Measurements from ENCODE around the gene PIK3C2G.

GRCh38 chr12:18696971-18697602, 435.8 kb downstream of the PIK3C2G start:
- TF ChIP-seq, protein P1, sequence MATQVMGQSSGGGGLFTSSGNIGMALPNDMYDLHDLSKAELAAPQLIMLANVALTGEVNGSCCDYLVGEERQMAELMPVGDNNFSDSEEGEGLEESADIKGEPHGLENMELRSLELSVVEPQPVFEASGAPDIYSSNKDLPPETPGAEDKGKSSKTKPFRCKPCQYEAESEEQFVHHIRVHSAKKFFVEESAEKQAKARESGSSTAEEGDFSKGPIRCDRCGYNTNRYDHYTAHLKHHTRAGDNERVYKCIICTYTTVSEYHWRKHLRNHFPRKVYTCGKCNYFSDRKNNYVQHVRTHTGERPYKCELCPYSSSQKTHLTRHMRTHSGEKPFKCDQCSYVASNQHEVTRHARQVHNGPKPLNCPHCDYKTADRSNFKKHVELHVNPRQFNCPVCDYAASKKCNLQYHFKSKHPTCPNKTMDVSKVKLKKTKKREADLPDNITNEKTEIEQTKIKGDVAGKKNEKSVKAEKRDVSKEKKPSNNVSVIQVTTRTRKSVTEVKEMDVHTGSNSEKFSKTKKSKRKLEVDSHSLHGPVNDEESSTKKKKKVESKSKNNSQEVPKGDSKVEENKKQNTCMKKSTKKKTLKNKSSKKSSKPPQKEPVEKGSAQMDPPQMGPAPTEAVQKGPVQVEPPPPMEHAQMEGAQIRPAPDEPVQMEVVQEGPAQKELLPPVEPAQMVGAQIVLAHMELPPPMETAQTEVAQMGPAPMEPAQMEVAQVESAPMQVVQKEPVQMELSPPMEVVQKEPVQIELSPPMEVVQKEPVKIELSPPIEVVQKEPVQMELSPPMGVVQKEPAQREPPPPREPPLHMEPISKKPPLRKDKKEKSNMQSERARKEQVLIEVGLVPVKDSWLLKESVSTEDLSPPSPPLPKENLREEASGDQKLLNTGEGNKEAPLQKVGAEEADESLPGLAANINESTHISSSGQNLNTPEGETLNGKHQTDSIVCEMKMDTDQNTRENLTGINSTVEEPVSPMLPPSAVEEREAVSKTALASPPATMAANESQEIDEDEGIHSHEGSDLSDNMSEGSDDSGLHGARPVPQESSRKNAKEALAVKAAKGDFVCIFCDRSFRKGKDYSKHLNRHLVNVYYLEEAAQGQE (IDR thresholded peaks at IDR 0.05; ENCODE audit: insufficient read depth in 1 of 2, low read depth in 2 of 2, low read length in 2 of 2) = no peak
- TF ChIP-seq POLR2AphosphoS5 (IDR thresholded peaks at IDR 0.05; ENCODE audit: low read depth, low read length) (no peak), TAF1 (IDR thresholded peaks at IDR 0.05; ENCODE audit: borderline replicate concordance, insufficient read depth, low read length) (no peak)

Measured in PFSK-1 (cell line).